HepG2 (cell line): ENCODE data around the gene UBE3B. TPM values are rescaled to one million over a fixed set of nuclear protein-coding genes. Genes with fewer than 3 reads are reported as not detected.

ENCODE experiments used
- ATAC-seq: fragments of 200-7000 bp; cut with Tn5 transposase; 3 replicates; pipeline ENCODE4 v1.9.1; 2020; ENCODE audit warnings: mild to moderate bottlenecking, moderate library complexity
- BruUV-seq: library from RNA; stranded (reverse); fragments of 400-500 nt; replicated peaks from 2 replicates; lab custom pipeline; 2021; lab: Mats Ljungman, UMichigan
- CTCF ChIA-PET: fragments of 300-600 bp; formaldehyde crosslinking; extraction: SDS; loops from one replicate; lab custom pipeline; 2021; ENCODE audit warnings: low total read pairs, inconsistent platforms, low intra/inter-chr PET ratio; lab: Yijun Ruan, JAX
- POLR2A ChIA-PET: fragments of 350-600 bp; sonication (Branson Sonifier 250); formaldehyde crosslinking; loops from one replicate; lab custom pipeline; 2020; ENCODE audit warnings: antibody characterized with exemption, inconsistent platforms; lab: Yijun Ruan, JAX
- DNase-seq: peaks from one replicate; pipeline ENCODE4 v3.0.0-alpha.2; 2015; ENCODE audit warnings: low spot score
- FAIRE-seq: peaks from 3 replicates; lab custom pipeline; 2011; peaks lifted over from hg19 to GRCh38; lab: Jason Lieb, UNC
- H2AFZ ChIP-seq: one replicate; pipeline ENCODE4 v1.6.1; 2011; ENCODE audit warnings: low read length, inconsistent platforms
- H3K27ac ChIP-seq: fragments of 300-600 bp; 3 replicates; pipeline ENCODE4 v1.8.0; 2011; ENCODE audit warnings: mixed run types, mild to moderate bottlenecking, mixed read lengths, low read length, inconsistent platforms; ENCODE audit not compliant: insufficient read depth; ENCODE audit errors: extremely low read length
- H3K27me3 ChIP-seq, 2 experiments: fragments of 200-600 bp in 1 of 2; 2 replicates in 1 of 2; 3 replicates in 1 of 2; pipeline versions ENCODE4 v1.6.0 to v1.8.0; 2011; ENCODE audit warnings: low read length in 2 of 2, mild to moderate bottlenecking in 2 of 2, moderate library complexity in 2 of 2, inconsistent platforms in 1 of 2; ENCODE audit not compliant: insufficient read depth in 2 of 2, control insufficient read depth in 1 of 2
- H3K36me3 ChIP-seq, 2 experiments: fragments of 200-600 bp in 1 of 2; replicated peaks in 1 of 2; 2 replicates in 1 of 2; 3 replicates in 1 of 2; pipeline versions ENCODE4 v1.5.1 to v1.8.0; 2011; ENCODE audit warnings: low read length in 2 of 2, inconsistent platforms in 1 of 2; ENCODE audit not compliant: insufficient read depth in 2 of 2, control insufficient read depth in 1 of 2
- H3K4me1 ChIP-seq: 2 replicates; pipeline ENCODE4 v1.5.1; 2012; ENCODE audit warnings: low read length, inconsistent platforms; ENCODE audit not compliant: insufficient read depth
- H3K4me2 ChIP-seq: 2 replicates; pipeline ENCODE4 v1.6.0; 2011; ENCODE audit warnings: low read depth, low read length, inconsistent platforms
- H3K4me3 ChIP-seq, 3 experiments: fragments of 200-600 bp in 1 of 3; sonication (generic), shearing (Covaris generic) in 1 of 3; replicated peaks in 1 of 3; 2 replicates each; pipeline ENCODE4 v1.5.1; 2011 to 2016; ENCODE audit warnings: low read length in 3 of 3, inconsistent platforms in 2 of 3, low read depth in 2 of 3, mild to moderate bottlenecking in 2 of 3, control low read depth in 1 of 3, mixed read lengths in 1 of 3; ENCODE audit not compliant: insufficient read depth in 1 of 3
- H3K79me2 ChIP-seq: one replicate; pipeline ENCODE4 v1.6.1; 2011; ENCODE audit warnings: low read length, inconsistent platforms; ENCODE audit not compliant: insufficient read depth
- H3K9ac ChIP-seq: 2 replicates; pipeline ENCODE4 v1.6.0; 2011; ENCODE audit warnings: mild to moderate bottlenecking, low read depth, low read length, inconsistent platforms; ENCODE audit not compliant: insufficient read depth
- H3K9me3 ChIP-seq: 2 replicates; pipeline ENCODE4 v1.5.1; 2012; ENCODE audit warnings: mild to moderate bottlenecking, low read length
- H4K20me1 ChIP-seq: 2 replicates; pipeline ENCODE4 v1.6.0; 2011; ENCODE audit warnings: inconsistent platforms, mild to moderate bottlenecking, low read length, moderate library complexity; ENCODE audit not compliant: insufficient read depth
- AGO2 ChIP-seq: fragments of 200-400 bp; formaldehyde crosslinking; optimal IDR thresholded peaks from 2 replicates; pipeline ENCODE3; 2017; ENCODE audit warnings: mild to moderate bottlenecking, low read depth, low read length, moderate library complexity
- AHDC1 ChIP-seq: sonication (generic); formaldehyde crosslinking; IDR thresholded peaks from 2 replicates; pipeline ENCODE4 v1.5.1; 2020; ENCODE audit warnings: mild to moderate bottlenecking, missing genetic modification reagents, borderline replicate concordance
- DR1 ChIP-seq: sonication (generic); formaldehyde crosslinking; IDR thresholded peaks from 2 replicates; pipeline ENCODE4 v1.8.0; 2021; ENCODE audit warnings: mild to moderate bottlenecking, missing genetic modification reagents, inconsistent platforms
- ELK4 ChIP-seq: sonication (generic); formaldehyde crosslinking; IDR thresholded peaks from 2 replicates; pipeline ENCODE4 v1.9.0; 2021; ENCODE audit warnings: missing genetic modification reagents, borderline replicate concordance
- FOXC1 ChIP-seq: sonication (generic); formaldehyde crosslinking; IDR thresholded peaks from 2 replicates; pipeline ENCODE4 v1.8.0; 2022; ENCODE audit warnings: mild to moderate bottlenecking, missing genetic modification reagents, borderline replicate concordance
- GZF1 ChIP-seq: sonication (generic); formaldehyde crosslinking; IDR thresholded peaks from 2 replicates; pipeline ENCODE4 v1.5.1; 2020; ENCODE audit warnings: mild to moderate bottlenecking, missing genetic modification reagents
- KLF9 ChIP-seq: IDR thresholded peaks from 2 replicates; pipeline ENCODE4 v1.6.1; 2016; ENCODE audit warnings: low read depth
- ONECUT2 ChIP-seq: sonication (generic); formaldehyde crosslinking; IDR thresholded peaks from 2 replicates; pipeline ENCODE4 v1.4.0; 2020; ENCODE audit warnings: missing genetic modification reagents
- PLRG1 ChIP-seq: fragments of 450-650 bp; conservative IDR thresholded peaks from 2 replicates; pipeline ENCODE4 v1.6.1; 2016
- RAD51 ChIP-seq: fragments of 450-650 bp; IDR thresholded peaks from 2 replicates; pipeline ENCODE4 v1.6.1; 2016; ENCODE audit warnings: borderline replicate concordance
- TARDBP ChIP-seq: sonication (generic); formaldehyde crosslinking; IDR thresholded peaks from 2 replicates; pipeline ENCODE4 v1.8.0; 2022; ENCODE audit warnings: mild to moderate bottlenecking, missing genetic modification reagents
- TBX3 ChIP-seq: fragments of 450-650 bp; IDR thresholded peaks from 2 replicates; pipeline ENCODE4 v1.6.1; 2017; ENCODE audit warnings: antibody characterized with exemption, mild to moderate bottlenecking, inconsistent platforms, borderline replicate concordance
- ZNF3 ChIP-seq: IDR thresholded peaks from 2 replicates; pipeline ENCODE4 v1.7.0; 2017; ENCODE audit warnings: inconsistent platforms
- ZNF333 ChIP-seq: sonication (generic); formaldehyde crosslinking; IDR thresholded peaks from 2 replicates; pipeline ENCODE4 v1.4.0; 2020; ENCODE audit warnings: mild to moderate bottlenecking, missing genetic modification reagents, borderline replicate concordance
- ZNF34 ChIP-seq: sonication (generic); formaldehyde crosslinking; IDR thresholded peaks from 2 replicates; pipeline ENCODE4 v1.4.0; 2020; ENCODE audit warnings: mild to moderate bottlenecking, missing genetic modification reagents, borderline replicate concordance
- WGBS: methylation state at CpG from one replicate; pipeline ENCODE4 v1.1.6; 2017; ENCODE audit warnings: low lambda C conversion rate; 5-methylcytosine and 5-hydroxymethylcytosine counted together
- in situ Hi-C: cut with HindIII; loops from 2 replicates; pipeline ENCODE4 v1.10.0; 2017; ENCODE audit warnings: low pct_unique_long_range_greater_than_20kb; ENCODE audit not compliant: extremely low pct_ligation_motif_present
- intact Hi-C: fragments of 100-400 bp; cut with micrococcal nuclease; formaldehyde crosslinking; loops from one replicate; pipeline ENCODE4 v1.10.0; 2022; ENCODE audit not compliant: unreplicated experiment
- polyA plus RNA-seq, 8 experiments: library from polyadenylated mRNA; depleted of rRNA in 3 of 8; stranded (reverse) in 7 of 8; unstranded in 1 of 8; fragments of >200 nt; fragmentation: Illumina TruSeq in 4 of 8; extraction: Trizol in 4 of 8; gene quantifications; 2 replicates each; pipeline versions ENCODE4 v1.2.1 to v1.2.3, GENCODE V29; 2011 to 2016; ENCODE audit warnings: low read depth in 4 of 8, missing spikeins in 1 of 8, mixed read lengths in 1 of 8; ENCODE audit not compliant: insufficient read depth in 1 of 8
- total RNA-seq, 5 experiments: library from RNA; depleted of rRNA; stranded (reverse); fragments of >200 nt; fragmentation: Illumina TruSeq; extraction: Trizol; gene quantifications; 2 replicates each; pipeline ENCODE4 v1.2.3, GENCODE V29; 2016; ENCODE audit warnings: low read depth in 1 of 5
- TF ChIP-seq, protein P1 (sequence below), 2 experiments: sonication (generic) in 1 of 2; formaldehyde crosslinking in 1 of 2; IDR thresholded peaks; 2 replicates each; pipeline versions ENCODE4 v1.5.1 to v1.6.1; 2011 to 2020; ENCODE audit warnings: borderline replicate concordance in 1 of 2, low read depth in 1 of 2, low read length in 1 of 2, mild to moderate bottlenecking in 1 of 2, missing genetic modification reagents in 1 of 2, moderate library complexity in 1 of 2

UBE3B gene
- total and polyA plus RNA-seq, 2 of the 13 experiments (the other 11 are each of a cell fraction or from before 2014, with no cell fraction given) = 22.7 to 25.3 TPM

DNA sequence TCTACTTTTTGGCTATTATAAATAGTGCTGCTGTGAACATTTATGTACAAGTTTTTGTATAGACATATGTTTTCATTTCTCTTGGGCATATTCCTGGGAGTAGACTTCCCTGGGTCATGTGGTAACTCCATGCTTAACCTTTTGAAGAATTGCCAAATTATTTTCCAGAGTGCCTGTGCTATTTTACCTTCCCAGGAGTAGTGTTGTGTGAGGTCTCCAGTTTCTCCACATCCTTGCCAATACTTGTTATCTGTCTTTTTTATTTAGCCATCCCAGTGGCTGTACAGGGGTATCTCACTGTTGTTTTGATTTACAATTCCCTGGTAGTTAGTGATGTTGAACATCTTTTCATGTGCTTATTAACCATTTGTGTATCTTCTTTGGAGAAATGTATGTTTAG, 18.9 kb downstream of the UBE3B start (continued):
- no peak for TF ChIP-seq ELK4 (CRISPR knock-in tag)
- TF ChIP-seq ONECUT2 = no peak
- no peak for TF ChIP-seq PLRG1
- no peak for TF ChIP-seq RAD51
- TF ChIP-seq KLF9 (CRISPR knock-in tag) = no peak
- no peak for TF ChIP-seq TBX3
- no peak for TF ChIP-seq FOXC1 (CRISPR knock-in tag)
- TF ChIP-seq DR1 (CRISPR knock-in tag) = no peak
- no peak for TF ChIP-seq ZNF3 (CRISPR knock-in tag)

DNA sequence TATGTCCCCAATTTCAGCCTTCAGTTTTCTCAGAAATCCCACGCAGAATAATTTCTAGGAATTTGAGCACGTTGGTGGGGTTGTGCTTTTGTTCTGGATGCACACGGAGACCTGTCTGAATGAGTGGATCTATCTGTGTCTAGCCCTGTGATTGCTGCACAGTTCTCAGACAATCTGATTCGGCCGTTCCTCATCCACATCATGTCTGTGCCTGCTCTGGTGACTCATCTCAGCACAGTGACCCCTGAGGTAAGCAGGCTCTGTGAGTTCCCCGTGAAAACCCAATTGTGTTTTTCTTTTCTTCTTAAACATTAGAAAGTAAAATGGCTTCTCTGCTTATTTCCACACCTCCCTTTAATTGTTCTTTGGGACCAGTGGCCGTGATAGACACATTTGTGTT, 20.2 kb downstream of the UBE3B start:
- H3K9me3 ChIP-seq = no peaks in the 10 kb centered on the region
- H3K79me2 ChIP-seq = no peaks in the 10 kb centered on the region
- no peaks in the 10 kb centered on the region for H4K20me1 ChIP-seq
- ATAC-seq = no peak
- ChIA-PET CTCF (no interaction called here), POLR2A (no interaction called here)
- peaks cover 26% of the 10 kb centered on the region for H3K4me1 ChIP-seq
- H2AFZ ChIP-seq = no peak overlapping the region
- no peak overlapping the region for H3K4me3 ChIP-seq
- WGBS = 89% methylated on average over 7 of the region's 7 CpGs
- no peak overlapping the region for H3K27ac ChIP-seq
- no TSS peak for BruUV-seq
- no peak overlapping the region for H3K9ac ChIP-seq
- FAIRE-seq = no peak
- no peaks in the 10 kb centered on the region for H3K27me3 ChIP-seq
- H3K36me3 ChIP-seq = peaks cover 11 to 38% of the 10 kb centered on the region in 2 experiments; a peak in 3 of 5 replicates
- DNase-seq = no peak
- H3K4me2 ChIP-seq = no peak overlapping the region
- in situ Hi-C loops = no loop called here
- intact Hi-C loops = no loop called here
- TF ChIP-seq TARDBP (CRISPR knock-in tag) (no peak), AGO2 (no peak), GZF1 (CRISPR knock-in tag) (no peak), ZNF34 (CRISPR knock-in tag) (no peak), AHDC1 (CRISPR knock-in tag) (no peak), ZNF333 (CRISPR knock-in tag) (no peak)
- TF ChIP-seq, protein P1, sequence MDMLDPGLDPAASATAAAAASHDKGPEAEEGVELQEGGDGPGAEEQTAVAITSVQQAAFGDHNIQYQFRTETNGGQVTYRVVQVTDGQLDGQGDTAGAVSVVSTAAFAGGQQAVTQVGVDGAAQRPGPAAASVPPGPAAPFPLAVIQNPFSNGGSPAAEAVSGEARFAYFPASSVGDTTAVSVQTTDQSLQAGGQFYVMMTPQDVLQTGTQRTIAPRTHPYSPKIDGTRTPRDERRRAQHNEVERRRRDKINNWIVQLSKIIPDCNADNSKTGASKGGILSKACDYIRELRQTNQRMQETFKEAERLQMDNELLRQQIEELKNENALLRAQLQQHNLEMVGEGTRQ (IDR thresholded peaks at IDR 0.05; ENCODE audit: low read depth, low read length) = no peak
- TF ChIP-seq, protein P1 (CRISPR knock-in tag; IDR thresholded peaks at IDR 0.05; ENCODE audit: borderline replicate concordance) = no peak
